Lower leg skin (tissue), 3 donors: ENCODE measurements around the gene CDC42EP5.

Experiments
- POLR2A ChIP-seq, 2 donors: fragments of 450-650 bp; IDR thresholded peaks; one replicate each; pipeline ENCODE4 v1.6.1; 2016 to 2017; ENCODE audit warnings: antibody characterized with exemption in 2 of 2, mild to moderate bottlenecking in 1 of 2, moderate library complexity in 1 of 2
- TF ChIP-seq, protein P1 (sequence below), 3 donors: fragments of 450-650 bp; IDR thresholded peaks; one replicate each; pipeline ENCODE4 v1.5.1; 2016; ENCODE audit warnings: antibody characterized with exemption in 3 of 3, mild to moderate bottlenecking in 3 of 3, moderate library complexity in 2 of 3

DNA sequence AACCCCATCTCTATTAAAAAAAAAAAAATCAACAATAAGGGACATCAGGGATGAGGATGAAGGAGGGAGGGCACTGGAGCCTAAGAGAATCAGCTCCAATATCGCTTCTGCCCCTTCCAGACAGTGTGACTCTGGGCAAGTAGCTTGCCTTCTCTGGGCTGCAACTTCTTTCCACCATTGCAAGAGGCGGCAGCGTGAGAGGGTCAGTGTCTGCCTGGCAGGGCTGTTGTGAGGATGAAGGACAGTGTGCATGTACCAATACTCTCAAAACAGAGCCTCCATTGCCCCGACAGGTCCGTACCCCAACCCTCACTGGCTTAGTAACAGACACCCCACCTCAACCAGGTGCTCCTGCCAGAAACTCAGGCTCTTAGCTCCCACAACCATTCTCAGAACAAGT, 39.4 kb downstream of the CDC42EP5 start:
- TF ChIP-seq POLR2A (IDR thresholded peaks at IDR 0.05) = no peak
- TF ChIP-seq, protein P1, sequence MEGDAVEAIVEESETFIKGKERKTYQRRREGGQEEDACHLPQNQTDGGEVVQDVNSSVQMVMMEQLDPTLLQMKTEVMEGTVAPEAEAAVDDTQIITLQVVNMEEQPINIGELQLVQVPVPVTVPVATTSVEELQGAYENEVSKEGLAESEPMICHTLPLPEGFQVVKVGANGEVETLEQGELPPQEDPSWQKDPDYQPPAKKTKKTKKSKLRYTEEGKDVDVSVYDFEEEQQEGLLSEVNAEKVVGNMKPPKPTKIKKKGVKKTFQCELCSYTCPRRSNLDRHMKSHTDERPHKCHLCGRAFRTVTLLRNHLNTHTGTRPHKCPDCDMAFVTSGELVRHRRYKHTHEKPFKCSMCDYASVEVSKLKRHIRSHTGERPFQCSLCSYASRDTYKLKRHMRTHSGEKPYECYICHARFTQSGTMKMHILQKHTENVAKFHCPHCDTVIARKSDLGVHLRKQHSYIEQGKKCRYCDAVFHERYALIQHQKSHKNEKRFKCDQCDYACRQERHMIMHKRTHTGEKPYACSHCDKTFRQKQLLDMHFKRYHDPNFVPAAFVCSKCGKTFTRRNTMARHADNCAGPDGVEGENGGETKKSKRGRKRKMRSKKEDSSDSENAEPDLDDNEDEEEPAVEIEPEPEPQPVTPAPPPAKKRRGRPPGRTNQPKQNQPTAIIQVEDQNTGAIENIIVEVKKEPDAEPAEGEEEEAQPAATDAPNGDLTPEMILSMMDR (IDR thresholded peaks at IDR 0.05) = no peak
